PFSK-1 (cell line): ENCODE data around the gene SAPCD2.

ENCODE experiments used
- FOXP2 ChIP-seq: optimal IDR thresholded peaks from 2 replicates; pipeline ENCODE3; 2011; ENCODE audit warnings: borderline replicate concordance, control low read depth, inconsistent platforms; ENCODE audit not compliant: insufficient read depth; ENCODE audit errors: extremely low read length, extremely low read depth
- POLR2AphosphoS5 ChIP-seq: IDR thresholded peaks from 2 replicates; pipeline ENCODE4 v1.6.1; 2012; ENCODE audit warnings: low read depth, mild to moderate bottlenecking, control low read depth, low read length, moderate library complexity
- SIN3A ChIP-seq: IDR thresholded peaks from 2 replicates; pipeline ENCODE4 v1.6.1; 2012; ENCODE audit warnings: mild to moderate bottlenecking, low read length, moderate library complexity, borderline replicate concordance; ENCODE audit not compliant: insufficient read depth
- TAF1 ChIP-seq: IDR thresholded peaks from 2 replicates; pipeline ENCODE4 v1.6.1; 2012; ENCODE audit warnings: low read length, control low read depth, borderline replicate concordance; ENCODE audit not compliant: insufficient read depth
- TF ChIP-seq, protein P1 (sequence below), 2 experiments: IDR thresholded peaks; 2 replicates each; pipeline versions ENCODE4 v1.6.1 to v1.8.0; 2011 to 2012; ENCODE audit warnings: low read depth in 2 of 2, low read length in 2 of 2, control low read depth in 1 of 2, inconsistent platforms in 1 of 2, mild to moderate bottlenecking in 1 of 2, moderate library complexity in 1 of 2; ENCODE audit not compliant: insufficient read depth in 1 of 2

DNA sequence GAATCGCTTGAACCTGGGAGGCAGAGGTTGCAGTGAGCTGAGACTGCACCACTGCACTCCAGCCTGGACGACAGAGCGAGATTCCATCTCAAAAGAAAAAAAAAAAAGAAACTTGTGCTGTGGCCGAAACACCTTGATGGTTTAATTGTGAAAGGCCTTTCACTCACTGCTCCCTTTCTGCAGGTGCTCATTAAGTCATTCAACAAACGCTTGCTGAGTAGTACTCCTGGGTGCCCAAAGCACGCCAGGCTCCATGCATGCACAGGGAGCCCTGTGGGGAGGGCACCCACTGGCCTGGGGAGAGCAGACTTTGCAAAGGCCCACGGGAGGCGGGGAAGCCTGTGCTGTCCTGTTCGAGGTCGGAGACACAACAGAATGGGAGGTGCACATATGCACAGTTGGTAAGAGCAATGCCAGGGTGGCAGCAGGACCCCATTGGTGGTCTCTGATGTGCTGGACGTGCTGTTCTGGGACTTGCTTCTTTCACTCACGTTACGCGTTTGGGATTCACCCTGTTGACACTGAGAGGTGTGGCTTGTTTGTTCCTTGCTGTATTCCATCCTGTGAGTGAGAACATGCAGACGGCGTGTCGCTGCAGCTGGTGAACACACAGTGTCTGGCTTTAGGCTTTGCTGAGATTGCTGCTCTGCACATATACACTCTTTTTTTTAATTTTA is 13.5 kb downstream of the SAPCD2 start:
- TF ChIP-seq, protein P1, sequence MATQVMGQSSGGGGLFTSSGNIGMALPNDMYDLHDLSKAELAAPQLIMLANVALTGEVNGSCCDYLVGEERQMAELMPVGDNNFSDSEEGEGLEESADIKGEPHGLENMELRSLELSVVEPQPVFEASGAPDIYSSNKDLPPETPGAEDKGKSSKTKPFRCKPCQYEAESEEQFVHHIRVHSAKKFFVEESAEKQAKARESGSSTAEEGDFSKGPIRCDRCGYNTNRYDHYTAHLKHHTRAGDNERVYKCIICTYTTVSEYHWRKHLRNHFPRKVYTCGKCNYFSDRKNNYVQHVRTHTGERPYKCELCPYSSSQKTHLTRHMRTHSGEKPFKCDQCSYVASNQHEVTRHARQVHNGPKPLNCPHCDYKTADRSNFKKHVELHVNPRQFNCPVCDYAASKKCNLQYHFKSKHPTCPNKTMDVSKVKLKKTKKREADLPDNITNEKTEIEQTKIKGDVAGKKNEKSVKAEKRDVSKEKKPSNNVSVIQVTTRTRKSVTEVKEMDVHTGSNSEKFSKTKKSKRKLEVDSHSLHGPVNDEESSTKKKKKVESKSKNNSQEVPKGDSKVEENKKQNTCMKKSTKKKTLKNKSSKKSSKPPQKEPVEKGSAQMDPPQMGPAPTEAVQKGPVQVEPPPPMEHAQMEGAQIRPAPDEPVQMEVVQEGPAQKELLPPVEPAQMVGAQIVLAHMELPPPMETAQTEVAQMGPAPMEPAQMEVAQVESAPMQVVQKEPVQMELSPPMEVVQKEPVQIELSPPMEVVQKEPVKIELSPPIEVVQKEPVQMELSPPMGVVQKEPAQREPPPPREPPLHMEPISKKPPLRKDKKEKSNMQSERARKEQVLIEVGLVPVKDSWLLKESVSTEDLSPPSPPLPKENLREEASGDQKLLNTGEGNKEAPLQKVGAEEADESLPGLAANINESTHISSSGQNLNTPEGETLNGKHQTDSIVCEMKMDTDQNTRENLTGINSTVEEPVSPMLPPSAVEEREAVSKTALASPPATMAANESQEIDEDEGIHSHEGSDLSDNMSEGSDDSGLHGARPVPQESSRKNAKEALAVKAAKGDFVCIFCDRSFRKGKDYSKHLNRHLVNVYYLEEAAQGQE (IDR thresholded peaks at IDR 0.05; ENCODE audit: insufficient read depth in 1 of 2, low read depth in 2 of 2, low read length in 2 of 2): no peak
- TF ChIP-seq POLR2AphosphoS5 (no peak), TAF1 (no peak), SIN3A (no peak), FOXP2 (no peak)
